HG02840 (cell line): Measurements from ENCODE around the gene S100A11.

Experiments used
- ATAC-seq: cut with Tn5 transposase; IDR thresholded peaks from one replicate; pipeline ENCODE4 v1.9.1; 2021; ENCODE audit warnings: mild to moderate bottlenecking, moderate library complexity, moderate number of reproducible peaks; ENCODE audit not compliant: unreplicated experiment, low FRiP score

Gene S100A11

DNA sequence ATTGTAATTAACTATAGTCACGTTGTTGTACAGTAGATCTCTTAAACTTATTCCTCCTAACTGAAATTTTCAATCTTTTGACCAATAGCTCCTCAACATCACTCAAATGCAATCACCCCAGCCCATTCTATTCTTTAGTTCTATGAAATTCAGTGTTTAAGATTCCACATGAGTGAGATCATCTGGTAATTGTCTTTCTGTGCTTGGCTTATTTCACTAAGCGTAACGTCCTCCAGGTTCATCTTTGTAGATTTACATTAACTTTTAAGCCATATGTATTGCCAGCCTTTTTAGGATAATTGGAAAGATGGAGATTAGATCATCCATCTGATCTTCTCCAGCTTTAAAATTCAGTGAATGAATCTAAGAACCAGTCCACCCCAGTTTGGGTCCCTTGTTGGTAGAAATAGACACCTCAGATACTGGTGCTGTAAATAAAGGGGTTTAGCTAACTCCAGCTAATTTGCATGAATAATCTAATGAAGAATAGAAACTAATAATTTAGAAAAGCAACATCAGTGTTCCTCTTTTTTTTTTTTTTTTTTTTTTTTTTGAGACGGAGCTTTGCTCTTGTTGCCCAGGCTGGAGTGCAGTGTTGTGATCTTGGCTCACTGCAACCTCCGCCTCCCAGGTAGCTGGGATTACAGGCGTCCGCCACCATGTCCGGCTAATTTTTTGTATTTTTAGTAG is 50.2 kb downstream of the S100A11 start:
- ATAC-seq, result no peak

GRCh38 chr1:151985768-151986167 is 51.0 kb downstream of the S100A11 start:
- ATAC-seq, result no peak

GRCh38 chr1:151985270-151985669 is 51.5 kb downstream of the S100A11 start:
- ATAC-seq, result no peak

GRCh38 chr1:151984313-151984956 is 52.4 kb downstream of the S100A11 start:
- peak; percentile 70 for ATAC-seq
